ENCODE measurements around the gene NLGN1.

NLGN1 gene

DNA sequence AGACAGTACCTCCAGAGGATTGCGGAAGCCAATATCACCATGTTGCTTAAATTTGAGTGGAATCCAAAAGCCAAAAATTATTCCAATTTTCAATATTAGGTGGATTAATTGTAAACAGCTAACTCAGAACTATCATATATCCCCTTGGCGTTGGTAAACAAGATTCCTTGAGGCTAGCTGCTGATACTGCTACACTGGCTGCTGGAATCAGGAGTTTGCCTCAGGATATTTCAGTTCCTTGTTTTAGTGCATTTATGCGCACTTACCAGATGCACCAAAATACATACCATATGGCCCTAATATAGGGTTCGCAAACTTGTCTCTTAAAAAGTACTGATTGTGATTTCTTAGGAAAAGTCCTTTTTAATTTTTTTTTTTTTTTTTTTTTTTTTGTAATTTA lies 856.4 kb downstream of the NLGN1 start:
- no peaks in the 10 kb centered on the region for H3K27me3 ChIP-seq (ENCODE audit: insufficient read depth, poor library complexity, severe bottlenecking)
- TF ChIP-seq, protein P1, sequence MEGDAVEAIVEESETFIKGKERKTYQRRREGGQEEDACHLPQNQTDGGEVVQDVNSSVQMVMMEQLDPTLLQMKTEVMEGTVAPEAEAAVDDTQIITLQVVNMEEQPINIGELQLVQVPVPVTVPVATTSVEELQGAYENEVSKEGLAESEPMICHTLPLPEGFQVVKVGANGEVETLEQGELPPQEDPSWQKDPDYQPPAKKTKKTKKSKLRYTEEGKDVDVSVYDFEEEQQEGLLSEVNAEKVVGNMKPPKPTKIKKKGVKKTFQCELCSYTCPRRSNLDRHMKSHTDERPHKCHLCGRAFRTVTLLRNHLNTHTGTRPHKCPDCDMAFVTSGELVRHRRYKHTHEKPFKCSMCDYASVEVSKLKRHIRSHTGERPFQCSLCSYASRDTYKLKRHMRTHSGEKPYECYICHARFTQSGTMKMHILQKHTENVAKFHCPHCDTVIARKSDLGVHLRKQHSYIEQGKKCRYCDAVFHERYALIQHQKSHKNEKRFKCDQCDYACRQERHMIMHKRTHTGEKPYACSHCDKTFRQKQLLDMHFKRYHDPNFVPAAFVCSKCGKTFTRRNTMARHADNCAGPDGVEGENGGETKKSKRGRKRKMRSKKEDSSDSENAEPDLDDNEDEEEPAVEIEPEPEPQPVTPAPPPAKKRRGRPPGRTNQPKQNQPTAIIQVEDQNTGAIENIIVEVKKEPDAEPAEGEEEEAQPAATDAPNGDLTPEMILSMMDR (IDR thresholded peaks at IDR 0.05; ENCODE audit: poor library complexity, severe bottlenecking) = no peak
- H3K4me1 ChIP-seq (ENCODE audit: insufficient read depth, poor library complexity, severe bottlenecking) = no peaks in the 10 kb centered on the region
- no peak overlapping the region for H3K27ac ChIP-seq (ENCODE audit: poor library complexity, severe bottlenecking)
- ATAC-seq (ENCODE audit: low read depth) = no peak
- H3K9me3 ChIP-seq (ENCODE audit: severe bottlenecking) = no peaks in the 10 kb centered on the region
- DNase-seq (ENCODE audit: low spot score) = no peak
- no peak overlapping the region for H3K4me3 ChIP-seq (ENCODE audit: severe bottlenecking)
- H3K36me3 ChIP-seq (ENCODE audit: low read depth) = no peaks in the 10 kb centered on the region

DNA sequence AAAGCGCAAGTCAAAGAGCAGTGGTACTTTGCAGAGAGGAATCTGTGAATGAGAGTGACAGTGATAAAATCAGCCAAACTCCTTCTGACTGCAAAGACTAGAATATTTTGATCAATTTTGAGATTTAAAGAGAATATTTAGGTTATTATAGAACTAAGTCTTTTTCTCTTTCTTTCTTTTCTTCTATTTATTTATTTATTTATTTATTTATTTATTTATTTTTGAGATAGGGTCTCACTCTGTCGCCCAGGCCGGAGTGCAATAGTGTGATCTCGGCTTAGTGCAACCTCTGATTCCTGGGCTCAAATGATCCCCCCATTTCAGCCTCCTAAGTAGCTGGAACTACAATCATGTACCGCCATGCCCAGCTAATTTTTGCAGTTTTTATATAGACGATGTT lies 857.9 kb downstream of the NLGN1 start:
- ATAC-seq (ENCODE audit: low read depth) = no peak
- Histone ChIP-seq H3K27ac (ENCODE audit: poor library complexity, severe bottlenecking) (no peak overlapping the region), H3K27me3 (ENCODE audit: insufficient read depth, poor library complexity, severe bottlenecking) (no peaks in the 10 kb centered on the region), H3K9me3 (ENCODE audit: severe bottlenecking) (no peaks in the 10 kb centered on the region), H3K4me1 (ENCODE audit: insufficient read depth, poor library complexity, severe bottlenecking) (no peaks in the 10 kb centered on the region), H3K36me3 (ENCODE audit: low read depth) (no peaks in the 10 kb centered on the region), H3K4me3 (ENCODE audit: severe bottlenecking) (no peak overlapping the region)
- TF ChIP-seq, protein P1 (IDR thresholded peaks at IDR 0.05; ENCODE audit: poor library complexity, severe bottlenecking) = no peak
- no peak for DNase-seq (ENCODE audit: low spot score)

DNA sequence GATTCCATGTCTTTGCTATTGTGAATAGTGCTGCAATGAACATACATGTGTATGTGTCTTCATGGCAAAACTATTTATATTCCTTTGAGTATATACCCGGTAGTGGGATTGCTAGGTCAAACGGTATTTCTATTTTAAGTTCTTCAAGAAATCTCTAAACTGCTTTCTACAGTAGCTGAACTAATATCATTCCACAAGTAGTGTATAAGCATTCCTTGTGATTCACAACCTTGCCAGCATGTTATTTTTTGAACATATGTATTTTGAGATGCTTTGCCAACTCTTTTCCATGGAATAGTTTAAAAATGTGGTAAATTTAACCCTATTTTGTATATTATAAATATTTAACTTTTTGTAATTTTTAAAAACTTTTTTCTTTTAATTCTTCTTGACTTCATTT lies 868.9 kb downstream of the NLGN1 start:
- TF ChIP-seq, protein P1 (IDR thresholded peaks at IDR 0.05; ENCODE audit: poor library complexity, severe bottlenecking) = no peak
- H3K4me1 ChIP-seq (ENCODE audit: insufficient read depth, poor library complexity, severe bottlenecking) = no peaks in the 10 kb centered on the region
- H3K36me3 ChIP-seq (ENCODE audit: low read depth) = no peaks in the 10 kb centered on the region
- no peaks in the 10 kb centered on the region for H3K9me3 ChIP-seq (ENCODE audit: severe bottlenecking)
- ATAC-seq (ENCODE audit: low read depth) (no peak), DNase-seq (ENCODE audit: low spot score) (no peak)
- no peak overlapping the region for H3K4me3 ChIP-seq (ENCODE audit: severe bottlenecking)
- no peak overlapping the region for H3K27ac ChIP-seq (ENCODE audit: poor library complexity, severe bottlenecking)
- H3K27me3 ChIP-seq (ENCODE audit: insufficient read depth, poor library complexity, severe bottlenecking) = no peaks in the 10 kb centered on the region

DNA sequence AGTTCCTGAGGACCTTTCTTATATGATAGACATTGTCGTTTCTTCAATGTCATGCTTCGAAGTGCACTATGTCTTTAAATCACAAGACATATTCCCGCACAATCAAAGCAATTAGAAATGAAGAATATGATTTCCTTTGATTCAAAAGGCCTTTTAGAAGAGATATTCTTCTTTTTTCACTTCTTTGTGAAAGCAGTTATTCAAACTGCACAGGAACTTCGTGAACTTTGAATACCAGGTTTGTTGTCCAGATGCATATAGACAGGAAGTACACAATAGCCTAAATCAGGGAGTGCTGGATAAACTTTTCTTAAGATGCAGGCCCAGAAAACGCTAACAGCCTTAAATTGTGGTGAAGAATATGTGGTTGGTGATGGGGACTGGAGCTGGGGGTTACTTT lies 870.5 kb downstream of the NLGN1 start:
- H3K4me3 ChIP-seq (ENCODE audit: severe bottlenecking) = no peak overlapping the region
- no peaks in the 10 kb centered on the region for H3K4me1 ChIP-seq (ENCODE audit: insufficient read depth, poor library complexity, severe bottlenecking)
- H3K27ac ChIP-seq (ENCODE audit: poor library complexity, severe bottlenecking) = no peak overlapping the region
- no peak for DNase-seq (ENCODE audit: low spot score)
- no peaks in the 10 kb centered on the region for H3K36me3 ChIP-seq (ENCODE audit: low read depth)
- no peak for ATAC-seq (ENCODE audit: low read depth)
- no peaks in the 10 kb centered on the region for H3K27me3 ChIP-seq (ENCODE audit: insufficient read depth, poor library complexity, severe bottlenecking)
- TF ChIP-seq, protein P1 (IDR thresholded peaks at IDR 0.05; ENCODE audit: poor library complexity, severe bottlenecking) = no peak
- no peaks in the 10 kb centered on the region for H3K9me3 ChIP-seq (ENCODE audit: severe bottlenecking)

DNA sequence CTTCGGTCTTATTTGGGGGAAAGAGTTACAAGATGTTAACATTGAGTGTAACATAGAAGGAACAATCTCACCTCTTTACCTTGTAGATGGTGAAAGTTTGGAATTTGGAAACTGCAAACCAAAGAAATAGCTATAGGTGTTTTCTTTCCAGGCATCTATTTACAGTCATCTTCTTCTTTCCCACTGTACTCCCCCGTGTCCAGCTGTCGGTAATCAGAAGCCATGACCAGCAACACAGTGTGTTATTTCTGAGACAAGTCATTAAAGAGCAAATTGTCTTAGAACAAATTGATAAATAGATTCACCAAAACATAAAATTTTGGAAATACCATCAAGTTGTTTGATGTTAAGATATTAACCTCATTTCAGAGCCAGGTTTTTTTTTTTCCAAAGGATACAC lies 871.0 kb downstream of the NLGN1 start:
- Histone ChIP-seq H3K4me1 (ENCODE audit: insufficient read depth, poor library complexity, severe bottlenecking) (no peaks in the 10 kb centered on the region), H3K4me3 (ENCODE audit: severe bottlenecking) (no peak overlapping the region), H3K27ac (ENCODE audit: poor library complexity, severe bottlenecking) (no peak overlapping the region), H3K27me3 (ENCODE audit: insufficient read depth, poor library complexity, severe bottlenecking) (no peaks in the 10 kb centered on the region), H3K36me3 (ENCODE audit: low read depth) (no peaks in the 10 kb centered on the region), H3K9me3 (ENCODE audit: severe bottlenecking) (no peaks in the 10 kb centered on the region)
- TF ChIP-seq, protein P1 (IDR thresholded peaks at IDR 0.05; ENCODE audit: poor library complexity, severe bottlenecking) = no peak
- ATAC-seq (ENCODE audit: low read depth) = no peak
- no peak for DNase-seq (ENCODE audit: low spot score)

Data from RWPE2 (cell line).